Inflammatory macrophage treated with lipopolysaccharide for 1 hour (primary cell): Measurements from ENCODE around the gene CIT.

ENCODE experiments used
- DNase-seq, 2 donors: peaks; one replicate each; pipeline ENCODE4 v3.0.0-alpha.2; 2020 to 2022

The CIT gene

DNA sequence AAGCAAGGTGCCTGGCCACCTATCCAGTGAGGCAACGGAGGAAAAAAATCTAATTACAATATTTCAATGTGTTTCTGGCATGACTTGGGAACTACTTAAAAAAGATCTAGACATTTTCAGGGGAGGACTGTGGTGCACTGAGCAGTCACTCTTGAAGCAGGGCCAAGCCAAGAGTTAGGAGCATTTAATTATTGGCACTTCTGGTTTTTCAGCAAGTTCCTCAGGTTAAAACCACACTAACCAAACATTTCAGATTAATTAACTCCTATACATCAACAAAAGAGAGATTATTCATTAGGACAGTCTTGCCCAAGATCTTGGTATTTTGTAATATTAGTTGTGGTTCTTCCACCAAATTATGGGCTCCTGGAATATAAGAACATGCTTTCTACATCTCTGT is 183.6 kb downstream of the CIT start:
- no peak for DNase-seq

- DNase-seq = no peak
Measured at GRCh38 chr12:119692997-119693396, 184.1 kb downstream of the CIT start.

- no peak for DNase-seq
Measured at GRCh38 chr12:119692410-119692809, 184.7 kb downstream of the CIT start.

DNA sequence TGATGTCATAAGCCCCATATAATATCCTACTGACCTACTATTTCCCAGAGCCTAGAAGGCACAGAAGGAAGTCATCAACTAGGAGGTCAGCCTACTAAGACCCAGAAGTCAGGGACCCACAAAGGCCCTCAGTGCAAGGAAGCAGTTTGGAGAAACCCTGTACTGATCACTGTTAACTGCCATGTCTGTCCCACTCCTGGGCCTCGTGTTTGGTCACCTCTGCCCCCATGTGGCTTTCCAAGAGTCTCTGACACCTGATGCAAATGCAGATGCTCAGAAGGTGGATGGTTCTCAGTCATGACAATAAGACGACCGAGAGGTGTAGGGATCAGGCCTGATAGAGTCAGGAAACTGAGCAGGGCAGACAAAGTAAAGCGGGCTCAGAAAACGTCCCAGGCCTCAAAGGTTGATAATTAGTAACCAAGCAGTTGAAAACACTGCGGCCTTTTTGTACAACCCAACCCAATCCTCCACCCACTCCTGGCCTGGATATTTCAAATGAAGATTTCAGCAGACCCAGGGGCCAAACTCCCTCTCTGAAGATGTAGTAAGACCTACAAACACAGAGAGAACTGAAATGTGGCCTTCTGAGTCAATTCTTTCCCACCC is 185.8 kb downstream of the CIT start:
- DNase-seq = no peak

- no peak for DNase-seq
Measured at GRCh38 chr12:119689935-119690500, 187.1 kb downstream of the CIT start.

GRCh38 chr12:119687879-119688278 is 189.2 kb downstream of the CIT start:
- DNase-seq = no peak

DNA sequence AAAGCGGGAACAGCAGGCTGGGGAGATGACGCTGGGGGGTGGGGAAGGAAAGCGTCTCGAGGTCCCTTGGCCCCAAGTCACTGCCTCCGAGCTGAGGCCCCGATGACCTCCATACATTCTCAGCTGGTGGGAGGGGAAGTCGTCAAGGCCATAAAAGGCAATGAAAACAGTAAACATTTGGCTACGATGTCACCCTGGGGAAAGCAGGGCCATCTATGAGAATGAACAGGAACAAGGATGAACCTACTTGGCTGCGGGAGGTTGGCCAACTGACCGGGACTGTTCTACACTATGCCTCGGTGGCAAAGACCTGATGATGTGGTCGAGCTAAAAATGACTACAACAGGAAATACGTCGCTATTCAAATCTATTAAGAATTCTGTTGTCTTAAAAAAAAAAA is 189.7 kb downstream of the CIT start:
- no peak for DNase-seq

- no peak for DNase-seq
Measured at GRCh38 chr12:119686776-119687175, 190.3 kb downstream of the CIT start.

DNA sequence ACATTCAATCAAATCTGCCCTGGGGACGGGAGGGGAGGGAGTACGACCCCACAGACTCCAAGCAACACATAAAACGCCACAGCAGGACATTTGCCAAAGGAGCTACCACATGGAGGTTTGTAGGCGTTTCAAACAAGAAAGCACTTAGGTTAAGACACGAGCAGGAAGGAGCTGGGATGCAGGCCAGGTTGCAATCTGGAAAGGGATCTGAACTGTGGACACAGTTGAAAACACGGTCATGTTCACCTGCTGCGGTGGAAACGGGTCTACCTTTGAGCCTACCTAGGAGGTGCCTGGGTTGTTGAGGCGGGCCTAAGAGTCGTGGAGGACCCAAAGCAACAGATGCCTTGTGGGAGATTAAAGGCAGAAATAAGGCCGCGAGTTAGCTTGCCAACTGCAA is 190.8 kb downstream of the CIT start:
- no peak for DNase-seq

DNA sequence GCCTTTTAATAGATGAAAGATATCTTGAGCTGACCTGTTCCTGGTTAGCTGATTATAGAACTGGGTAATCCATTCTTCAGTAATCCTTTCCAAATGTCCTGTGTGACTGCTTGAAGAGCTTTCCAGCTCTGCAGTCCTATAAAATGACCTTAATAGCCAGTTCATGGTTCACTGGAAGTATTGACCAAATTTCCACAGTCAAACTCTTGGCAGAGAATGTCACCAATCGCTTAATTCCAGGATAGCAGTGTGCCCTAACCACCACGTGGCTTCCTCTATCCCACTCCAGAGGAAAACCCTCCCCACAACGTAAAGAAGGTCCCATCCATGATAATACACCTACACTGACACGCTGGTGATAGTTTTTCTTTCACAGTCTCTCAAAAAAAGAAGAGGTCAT is 191.7 kb downstream of the CIT start:
- DNase-seq = no peak

DNA sequence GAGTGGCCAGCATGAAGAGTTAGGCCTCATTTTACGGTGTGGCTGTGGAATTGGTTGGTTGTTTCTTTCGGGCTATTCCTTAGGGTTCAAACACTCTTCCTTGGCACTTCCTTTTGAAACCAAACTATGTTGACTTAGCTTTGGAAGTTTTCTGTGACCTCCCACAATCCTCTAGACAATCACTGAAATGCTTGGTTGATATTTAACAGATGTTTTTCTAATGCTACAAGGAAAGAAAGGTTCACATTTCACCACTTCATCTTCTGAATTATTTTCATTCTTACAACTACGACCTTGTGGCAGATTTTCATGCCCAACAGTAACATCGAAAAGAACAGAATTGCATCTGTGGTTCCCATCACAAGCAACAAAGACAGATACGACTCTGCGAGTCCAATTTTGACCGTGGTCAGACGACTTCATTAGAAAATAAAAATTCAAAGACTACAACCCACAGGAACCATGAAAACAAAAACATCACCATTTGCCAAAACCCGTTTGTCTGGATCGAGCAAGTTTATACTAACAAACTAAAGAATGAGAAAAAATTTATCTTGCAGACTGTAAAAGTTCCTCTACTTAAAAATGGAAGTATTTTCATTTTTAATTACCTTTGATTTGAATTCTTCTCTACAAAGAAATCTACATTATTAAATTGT is 192.3 kb downstream of the CIT start:
- DNase-seq = no peak

- DNase-seq = no peak
Measured at GRCh38 chr12:119683816-119684215, 193.3 kb downstream of the CIT start.

DNA sequence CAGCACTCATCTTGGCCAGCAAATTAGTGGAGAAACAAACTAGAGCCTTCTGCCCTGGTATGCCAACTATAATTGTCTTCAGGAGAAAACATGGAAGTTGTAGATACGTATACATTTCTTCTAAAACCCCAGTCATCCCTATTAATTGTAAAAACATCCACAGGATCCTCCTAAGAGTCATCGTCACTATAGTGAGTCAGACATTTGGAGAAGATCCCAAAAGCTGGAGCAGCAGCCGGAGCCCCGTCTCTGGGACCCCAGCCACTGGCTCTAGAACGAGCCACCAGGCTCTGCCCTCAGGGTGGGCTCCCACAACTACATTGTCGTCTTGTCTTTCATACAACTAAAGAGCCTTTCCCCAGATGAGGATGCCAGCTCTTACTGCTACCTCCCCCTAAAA is 193.7 kb downstream of the CIT start:
- no peak for DNase-seq

GRCh38 chr12:119682639-119683252 is 194.4 kb downstream of the CIT start:
- peak; percentile 81 to 93 for DNase-seq

- peak; percentile 35 to 70 for DNase-seq
Measured at GRCh38 chr12:119681728-119682638, 195.1 kb downstream of the CIT start.

DNA sequence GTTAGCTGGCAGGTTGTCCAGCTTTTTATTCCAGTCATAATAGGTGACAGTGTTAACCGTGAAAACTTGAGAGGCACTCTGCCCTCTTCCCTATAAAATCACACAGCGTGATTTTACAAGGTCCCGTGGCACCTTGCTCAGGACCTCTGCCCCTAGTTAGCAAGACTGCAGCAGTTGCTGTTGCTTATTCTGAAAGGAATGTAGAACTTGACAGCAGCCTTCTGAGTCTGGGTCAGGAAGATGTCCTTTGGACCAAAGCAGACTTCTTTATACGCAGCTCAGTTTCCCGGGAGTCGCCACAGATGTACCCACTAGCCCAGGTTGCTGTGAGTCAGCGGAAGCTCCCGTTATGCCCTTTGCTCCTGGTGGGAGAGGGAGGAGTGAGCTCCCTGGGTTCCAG is 196.0 kb downstream of the CIT start:
- no peak for DNase-seq

- no peak for DNase-seq
Measured at GRCh38 chr12:119679490-119679889, 197.6 kb downstream of the CIT start.

GRCh38 chr12:119679081-119679480 is 198.0 kb downstream of the CIT start:
- DNase-seq = no peak

DNA sequence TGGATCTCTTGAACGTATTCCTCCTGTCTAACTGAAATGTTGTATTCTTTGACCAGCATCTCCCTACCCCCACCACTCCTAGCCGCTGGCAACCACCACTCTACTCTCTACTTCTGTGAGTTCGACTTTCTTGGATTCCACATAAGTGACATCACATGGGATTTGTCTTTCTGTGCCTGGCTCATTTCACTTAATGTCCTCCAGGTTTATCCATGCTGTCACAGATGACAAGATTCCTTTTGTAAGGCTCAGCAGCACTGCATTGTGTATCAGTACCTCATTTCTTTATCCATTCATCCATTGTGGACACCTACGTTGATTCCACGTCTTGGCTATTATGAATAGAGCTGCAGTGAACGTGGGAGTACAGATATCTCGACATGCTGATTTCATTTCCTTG is 198.7 kb downstream of the CIT start:
- no peak for DNase-seq

- DNase-seq = no peak
Measured at GRCh38 chr12:119676573-119676972, 200.5 kb downstream of the CIT start.

- no peak for DNase-seq
Measured at GRCh38 chr12:119676022-119676421, 201.1 kb downstream of the CIT start.

- no peak for DNase-seq
Measured at GRCh38 chr12:119674560-119674959, 202.6 kb downstream of the CIT start.

- DNase-seq = no peak
Measured at GRCh38 chr12:119673634-119674033, 203.5 kb downstream of the CIT start.
